ENCODE results near the gene IGFBPL1. TPM values are rescaled to one million over a fixed set of nuclear protein-coding genes. Genes with fewer than 3 reads are reported as not detected.

Gene IGFBPL1
- total RNA-seq, 1 experiment from 2014 or later, result 37.9 TPM

- no peak for DNase-seq
- H3K4me1 ChIP-seq (ENCODE audit: insufficient read depth, low read length), result no peaks in the 10 kb centered on the region
- no peak overlapping the region for H3K23ac ChIP-seq (ENCODE audit: insufficient read length, low read depth, low read length)
- H2BK120ac ChIP-seq (ENCODE audit: low read depth, low read length, poor library complexity, severe bottlenecking), result no peak overlapping the region
- no peaks in the 10 kb centered on the region for H3K36me3 Mint-ChIP-seq (ENCODE audit: insufficient read depth in 1 of 3, low read depth in 3 of 3)
- no peak overlapping the region for H3K27ac ChIP-seq (ENCODE audit: insufficient read length, low read depth, low read length)
- H3K79me1 ChIP-seq (ENCODE audit: insufficient read depth, low read depth, low read length, poor library complexity, severe bottlenecking), result no peaks in the 10 kb centered on the region
- peaks cover 11 to 16% of the 10 kb centered on the region in 2 experiments for H3K4me1 Mint-ChIP-seq
- H3K56ac ChIP-seq (ENCODE audit: insufficient read length, low read depth, low read length), result no peak overlapping the region
- no peak overlapping the region for H3K4ac ChIP-seq (ENCODE audit: low read depth, low read length)
- H2BK15ac ChIP-seq (ENCODE audit: low read depth, low read length), result no peak overlapping the region
- H4K91ac ChIP-seq (ENCODE audit: insufficient read length, low read depth, low read length), result no peak overlapping the region
- H4K20me1 ChIP-seq (ENCODE audit: control insufficient read depth, insufficient read depth, insufficient read length), result no peaks in the 10 kb centered on the region
- H3K4me2 ChIP-seq (ENCODE audit: insufficient read depth, insufficient read length, low read length), result no peak overlapping the region
- H3K79me2 ChIP-seq (ENCODE audit: insufficient read depth, low read length), result no peaks in the 10 kb centered on the region
- no peak overlapping the region for H4K5ac ChIP-seq (ENCODE audit: insufficient read length, low read depth, low read length)
- no peak for TF ChIP-seq CTCF (conservative IDR thresholded peaks at IDR 0.05)
- no peak overlapping the region for H3K18ac ChIP-seq (ENCODE audit: insufficient read length, low read depth, low read length)
- H4K8ac ChIP-seq (replicated peaks; ENCODE audit: insufficient read length, low read depth, low read length), result no peak overlapping the region
- no peaks in the 10 kb centered on the region for H3K9me3 ChIP-seq (ENCODE audit: control insufficient read depth, low read depth, low read length)
- H2AK5ac ChIP-seq (ENCODE audit: insufficient read length, low read length), result no peak overlapping the region
- H3K14ac ChIP-seq (ENCODE audit: insufficient read depth, low read length), result no peak overlapping the region
- no peak overlapping the region for H2BK12ac ChIP-seq (ENCODE audit: insufficient read length, low read depth, low read length)
- no peak overlapping the region for H3T11ph ChIP-seq (ENCODE audit: low read length)
- no peak overlapping the region for H3K9ac ChIP-seq (ENCODE audit: extremely low read depth, insufficient read length, low read length)
- H2AFZ ChIP-seq (ENCODE audit: low read length), result no peak overlapping the region
- no peak overlapping the region for H3K27ac Mint-ChIP-seq
- H3K27me3 Mint-ChIP-seq (ENCODE audit: low read depth), result peaks cover 47% of the 10 kb centered on the region
- no peak overlapping the region for H2BK20ac ChIP-seq (ENCODE audit: low read depth, low read length, poor library complexity, severe bottlenecking)
- no peak overlapping the region for H2BK5ac ChIP-seq (ENCODE audit: insufficient read length, low read length)
- no peak overlapping the region for H3K4me3 Mint-ChIP-seq
- peaks cover 0 to 3% of the 10 kb centered on the region in 2 experiments; a peak in 2 of 5 replicates for H3K9me3 Mint-ChIP-seq
- no peaks in the 10 kb centered on the region for H3K23me2 ChIP-seq (ENCODE audit: insufficient read length, low read depth, low read length, poor library complexity, severe bottlenecking)
- no peaks in the 10 kb centered on the region for H3K27me3 ChIP-seq (ENCODE audit: insufficient read depth, low read length)
- no CpG with 5 or more reads among the region's 6 CpGs for WGBS (ENCODE audit: extremely low coverage, insufficient read length, low lambda C conversion rate)
Measured at GRCh38 chr9:38361473-38361850, 62.8 kb downstream of the IGFBPL1 start.
